GM18519 (cell line): Measurements from ENCODE around the gene E2F8.

Source experiments
- ATAC-seq: cut with Tn5 transposase; IDR thresholded peaks from one replicate; pipeline ENCODE4 v1.9.1; 2021; ENCODE audit warnings: mild to moderate bottlenecking, moderate library complexity; ENCODE audit not compliant: unreplicated experiment, low FRiP score

Gene E2F8

DNA sequence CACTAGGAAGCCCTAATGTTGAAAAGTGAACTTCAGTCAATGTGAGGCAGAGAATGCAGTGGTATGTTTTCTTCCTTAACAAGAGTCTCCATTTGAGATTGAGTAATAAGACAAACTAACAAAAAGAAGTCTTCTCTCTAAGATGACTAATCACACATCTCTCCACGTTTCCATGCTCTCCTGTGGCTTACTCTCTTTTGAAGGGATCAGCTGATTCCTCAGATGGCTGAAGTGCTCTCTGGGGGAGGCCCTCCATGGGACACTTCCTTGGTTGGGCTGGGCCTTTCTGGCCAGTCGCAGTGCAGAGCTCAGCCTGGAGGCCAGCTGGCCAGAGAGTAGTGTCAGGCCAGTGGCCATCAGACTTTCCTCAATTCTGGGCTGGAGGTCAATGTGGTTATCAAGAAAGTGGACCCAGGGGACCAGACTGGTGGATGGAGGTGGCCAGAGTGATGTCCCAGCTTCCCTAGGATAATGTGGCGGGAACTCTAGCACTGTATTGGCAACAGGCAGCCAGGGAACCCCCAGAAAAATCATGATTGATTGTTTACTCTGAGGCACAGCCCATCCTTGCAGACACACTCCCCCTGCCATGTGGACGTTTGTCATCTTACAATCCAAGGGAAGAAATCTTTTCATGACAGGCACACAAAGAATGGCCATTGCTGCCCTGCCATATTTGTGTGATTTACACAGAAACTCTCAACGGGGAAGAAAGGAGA, 53.5 kb downstream of the E2F8 start:
- ATAC-seq = no peak

DNA sequence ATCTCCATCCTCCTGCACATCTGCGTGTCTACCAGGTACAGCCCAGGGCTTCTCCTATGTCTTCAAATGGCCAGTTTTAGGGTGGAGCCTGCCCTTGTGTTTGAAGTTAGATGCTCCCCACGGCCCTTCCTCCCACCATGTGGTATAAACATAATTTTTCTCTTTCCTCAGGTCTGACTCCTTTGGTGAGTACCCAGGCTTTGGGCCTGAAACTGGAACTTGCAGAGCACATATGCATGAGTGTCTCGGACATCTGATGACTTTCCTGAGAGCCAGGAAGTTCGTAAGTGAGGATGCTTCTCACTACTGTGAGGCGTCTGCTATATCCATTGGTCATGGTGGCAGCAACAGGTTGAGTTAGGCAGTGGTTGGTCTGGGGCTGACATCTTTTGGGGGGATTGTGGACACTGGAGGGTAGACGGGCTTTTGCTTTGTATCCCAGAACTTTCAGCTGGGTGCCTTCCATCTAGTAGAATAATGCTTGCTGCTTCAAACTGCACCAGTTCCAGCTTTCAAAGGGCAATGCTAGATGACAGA, 55.2 kb downstream of the E2F8 start:
- no peak for ATAC-seq

- ATAC-seq = no peak
Observed at GRCh38 chr11:19185036-19185435, 55.7 kb downstream of the E2F8 start.

GRCh38 chr11:19183646-19184045, 57.1 kb downstream of the E2F8 start:
- no peak for ATAC-seq

DNA sequence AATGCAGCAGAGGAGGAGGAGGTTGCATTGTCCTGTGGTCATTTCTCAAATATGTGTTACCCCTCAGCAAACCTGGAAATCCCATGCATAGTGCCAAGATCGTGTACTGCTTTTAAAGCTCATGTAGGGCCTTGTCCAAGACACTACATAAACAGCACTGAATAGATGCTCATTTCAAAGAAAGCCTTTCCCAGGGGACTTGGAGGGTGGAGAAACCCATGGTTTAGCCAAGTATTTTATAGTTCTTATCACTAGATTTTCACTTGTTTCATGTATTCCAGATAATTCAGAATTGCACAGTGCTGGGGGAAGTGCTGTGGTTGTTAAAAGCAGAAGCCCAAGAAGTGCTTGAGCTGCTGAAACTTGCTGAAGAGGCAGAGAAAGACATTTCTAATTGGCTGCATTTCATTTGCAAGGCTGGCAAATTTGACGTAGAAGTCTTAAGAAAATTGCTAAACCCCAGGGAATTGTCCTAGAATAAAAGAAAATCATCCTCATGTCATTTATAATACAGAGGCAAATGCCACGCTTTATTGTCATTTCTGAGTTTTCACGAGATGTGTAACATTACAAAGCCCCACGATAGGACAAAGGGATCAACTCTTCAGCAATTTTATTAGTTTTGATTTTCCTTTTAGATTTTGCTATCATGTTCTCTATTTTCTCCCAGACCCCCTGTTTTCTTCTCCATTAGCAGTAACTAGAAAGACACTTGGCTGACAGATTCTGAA, 59.0 kb downstream of the E2F8 start:
- ATAC-seq = no peak

DNA sequence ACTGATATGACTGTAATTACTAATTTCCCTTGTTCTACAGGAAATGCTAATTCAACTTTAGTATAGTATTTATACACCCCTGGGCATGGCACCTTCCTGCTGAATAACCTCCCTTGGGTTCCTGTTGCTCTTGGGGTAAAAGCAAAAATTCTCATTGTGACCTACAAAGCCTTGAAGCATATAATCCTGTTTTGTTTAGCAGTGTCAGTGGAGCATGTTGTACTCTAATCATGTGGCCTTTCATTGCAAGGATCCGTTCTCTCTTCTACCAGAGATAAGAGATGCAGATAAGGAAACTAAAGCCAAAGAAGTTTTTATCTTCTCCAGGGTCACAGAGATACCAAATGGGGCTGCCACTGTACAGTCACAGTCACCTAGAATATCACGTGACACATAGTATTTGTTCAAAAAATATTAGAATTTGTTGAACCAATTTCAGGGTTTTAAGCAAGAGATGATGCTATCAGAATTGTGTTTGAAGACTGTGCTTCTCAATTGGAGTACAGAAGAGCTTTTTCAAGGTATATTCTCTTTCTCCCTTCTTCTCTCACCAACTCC, 64.0 kb downstream of the E2F8 start:
- ATAC-seq = no peak
